ENCODE measurements around the gene LIME1.

The LIME1 gene

GRCh38 chr20:63690003-63690897 is 46.2 kb upstream of the LIME1 start:
- Histone ChIP-seq H2AK5ac (ENCODE audit: low read length) (no peak overlapping the region), H3K18ac (ENCODE audit: low read length) (no peak overlapping the region), H3K27ac (ENCODE audit: low read depth, low read length) (no peak overlapping the region), H3K27me3 (ENCODE audit: insufficient read depth, low read length, poor library complexity) (no peaks in the 10 kb centered on the region), H4K8ac (ENCODE audit: low read depth, low read length) (no peak overlapping the region), H3K23ac (ENCODE audit: low read length) (no peak overlapping the region), H3K56ac (ENCODE audit: low read length) (no peak overlapping the region), H3K36me3 (ENCODE audit: control insufficient read depth, insufficient read depth, low read length) (no peaks in the 10 kb centered on the region), H3K79me2 (ENCODE audit: control insufficient read depth, insufficient read depth, low read length) (no peaks in the 10 kb centered on the region), H3K9ac (ENCODE audit: low read length) (no peak overlapping the region), H2BK15ac (replicated peaks; ENCODE audit: low read depth) (no peak overlapping the region), H3K79me1 (ENCODE audit: low read length) (no peaks in the 10 kb centered on the region), H2BK5ac (ENCODE audit: low read length) (no peak overlapping the region), H3K4me2 (ENCODE audit: low read length) (no peak overlapping the region), H3K4me1 (ENCODE audit: control insufficient read depth, low read depth, low read length) (no peaks in the 10 kb centered on the region), H2BK120ac (ENCODE audit: low read depth, low read length) (no peak overlapping the region), H4K5ac (ENCODE audit: low read length) (no peak overlapping the region), H3K4ac (ENCODE audit: low read depth, low read length) (no peak overlapping the region), H3K4me3 (ENCODE audit: low read length) (no peak overlapping the region)
- no CpG with 5 or more reads among the region's 40 CpGs for WGBS (ENCODE audit: extremely low coverage, insufficient coverage, low lambda C conversion rate)
- DNase-seq: no peak

- H4K8ac ChIP-seq (ENCODE audit: low read depth, low read length): no peak overlapping the region
- H3K56ac ChIP-seq (ENCODE audit: low read length): no peak overlapping the region
- WGBS (ENCODE audit: extremely low coverage, insufficient coverage, low lambda C conversion rate): no CpG with 5 or more reads among the region's 24 CpGs
- no peak overlapping the region for H2BK15ac ChIP-seq (replicated peaks; ENCODE audit: low read depth)
- no peak overlapping the region for H3K18ac ChIP-seq (ENCODE audit: low read length)
- H2AK5ac ChIP-seq (ENCODE audit: low read length): no peak overlapping the region
- H3K23ac ChIP-seq (ENCODE audit: low read length): no peak overlapping the region
- no peaks in the 10 kb centered on the region for H3K79me1 ChIP-seq (ENCODE audit: low read length)
- H3K9ac ChIP-seq (ENCODE audit: low read length): no peak overlapping the region
- H2BK120ac ChIP-seq (ENCODE audit: low read depth, low read length): no peak overlapping the region
- no peaks in the 10 kb centered on the region for H3K4me1 ChIP-seq (ENCODE audit: control insufficient read depth, low read depth, low read length)
- no peak overlapping the region for H3K4ac ChIP-seq (ENCODE audit: low read depth, low read length)
- H4K5ac ChIP-seq (ENCODE audit: low read length): no peak overlapping the region
- H3K27ac ChIP-seq (ENCODE audit: low read depth, low read length): no peak overlapping the region
- no peaks in the 10 kb centered on the region for H3K27me3 ChIP-seq (ENCODE audit: insufficient read depth, low read length, poor library complexity)
- H2BK5ac ChIP-seq (ENCODE audit: low read length): no peak overlapping the region
- no peak overlapping the region for H3K4me3 ChIP-seq (ENCODE audit: low read length)
- DNase-seq: no peak
- H3K4me2 ChIP-seq (ENCODE audit: low read length): no peak overlapping the region
- no peaks in the 10 kb centered on the region for H3K36me3 ChIP-seq (ENCODE audit: control insufficient read depth, insufficient read depth, low read length)
- no peaks in the 10 kb centered on the region for H3K79me2 ChIP-seq (ENCODE audit: control insufficient read depth, insufficient read depth, low read length)
Measured at GRCh38 chr20:63690898-63691710, 45.4 kb upstream of the LIME1 start.

GRCh38 chr20:63691711-63692435 is 44.6 kb upstream of the LIME1 start:
- no peak overlapping the region for H3K4me2 ChIP-seq (ENCODE audit: low read length)
- no peaks in the 10 kb centered on the region for H3K36me3 ChIP-seq (ENCODE audit: control insufficient read depth, insufficient read depth, low read length)
- H2BK15ac ChIP-seq (replicated peaks; ENCODE audit: low read depth): no peak overlapping the region
- no CpG with 5 or more reads among the region's 21 CpGs for WGBS (ENCODE audit: extremely low coverage, insufficient coverage, low lambda C conversion rate)
- H3K27ac ChIP-seq (ENCODE audit: low read depth, low read length): no peak overlapping the region
- no peak overlapping the region for H3K4ac ChIP-seq (ENCODE audit: low read depth, low read length)
- no peak overlapping the region for H2AK5ac ChIP-seq (ENCODE audit: low read length)
- no peak overlapping the region for H4K5ac ChIP-seq (ENCODE audit: low read length)
- H4K8ac ChIP-seq (ENCODE audit: low read depth, low read length): no peak overlapping the region
- no peaks in the 10 kb centered on the region for H3K27me3 ChIP-seq (ENCODE audit: insufficient read depth, low read length, poor library complexity)
- no peak overlapping the region for H3K18ac ChIP-seq (ENCODE audit: low read length)
- no peak overlapping the region for H3K4me3 ChIP-seq (ENCODE audit: low read length)
- H2BK5ac ChIP-seq (ENCODE audit: low read length): no peak overlapping the region
- no peak overlapping the region for H2BK120ac ChIP-seq (ENCODE audit: low read depth, low read length)
- H3K79me1 ChIP-seq (ENCODE audit: low read length): no peaks in the 10 kb centered on the region
- no peak overlapping the region for H3K56ac ChIP-seq (ENCODE audit: low read length)
- DNase-seq: no peak
- H3K23ac ChIP-seq (ENCODE audit: low read length): no peak overlapping the region
- no peaks in the 10 kb centered on the region for H3K79me2 ChIP-seq (ENCODE audit: control insufficient read depth, insufficient read depth, low read length)
- H3K4me1 ChIP-seq (ENCODE audit: control insufficient read depth, low read depth, low read length): no peaks in the 10 kb centered on the region
- H3K9ac ChIP-seq (ENCODE audit: low read length): no peak overlapping the region

- Histone ChIP-seq H3K23ac (ENCODE audit: low read length) (no peak overlapping the region), H4K8ac (ENCODE audit: low read depth, low read length) (no peak overlapping the region), H3K4ac (ENCODE audit: low read depth, low read length) (no peak overlapping the region), H3K79me2 (ENCODE audit: control insufficient read depth, insufficient read depth, low read length) (no peaks in the 10 kb centered on the region), H3K18ac (ENCODE audit: low read length) (no peak overlapping the region), H2BK5ac (ENCODE audit: low read length) (no peak overlapping the region), H3K27me3 (ENCODE audit: insufficient read depth, low read length, poor library complexity) (no peaks in the 10 kb centered on the region), H3K4me1 (ENCODE audit: control insufficient read depth, low read depth, low read length) (no peaks in the 10 kb centered on the region), H2BK120ac (ENCODE audit: low read depth, low read length) (no peak overlapping the region), H3K9ac (ENCODE audit: low read length) (no peak overlapping the region), H2AK5ac (ENCODE audit: low read length) (no peak overlapping the region), H3K27ac (ENCODE audit: low read depth, low read length) (no peak overlapping the region), H3K4me3 (ENCODE audit: low read length) (no peak overlapping the region), H3K79me1 (ENCODE audit: low read length) (no peaks in the 10 kb centered on the region), H2BK15ac (replicated peaks; ENCODE audit: low read depth) (no peak overlapping the region), H4K5ac (ENCODE audit: low read length) (no peak overlapping the region), H3K36me3 (ENCODE audit: control insufficient read depth, insufficient read depth, low read length) (no peaks in the 10 kb centered on the region), H3K56ac (ENCODE audit: low read length) (no peak overlapping the region), H3K4me2 (ENCODE audit: low read length) (no peak overlapping the region)
- DNase-seq: no peak
- no CpG with 5 or more reads among the region's 20 CpGs for WGBS (ENCODE audit: extremely low coverage, insufficient coverage, low lambda C conversion rate)
Measured at GRCh38 chr20:63692436-63693082, 43.9 kb upstream of the LIME1 start.

GRCh38 chr20:63693083-63693732 is 43.3 kb upstream of the LIME1 start:
- Histone ChIP-seq H3K56ac (ENCODE audit: low read length) (no peak overlapping the region), H2AK5ac (ENCODE audit: low read length) (no peak overlapping the region), H3K79me1 (ENCODE audit: low read length) (no peaks in the 10 kb centered on the region), H3K4me3 (ENCODE audit: low read length) (no peak overlapping the region), H3K36me3 (ENCODE audit: control insufficient read depth, insufficient read depth, low read length) (no peaks in the 10 kb centered on the region), H3K27ac (ENCODE audit: low read depth, low read length) (no peak overlapping the region), H4K8ac (ENCODE audit: low read depth, low read length) (no peak overlapping the region), H3K4me2 (ENCODE audit: low read length) (no peak overlapping the region), H3K9ac (ENCODE audit: low read length) (no peak overlapping the region), H2BK5ac (ENCODE audit: low read length) (no peak overlapping the region), H4K5ac (ENCODE audit: low read length) (no peak overlapping the region), H3K18ac (ENCODE audit: low read length) (no peak overlapping the region), H3K4ac (ENCODE audit: low read depth, low read length) (no peak overlapping the region), H3K23ac (ENCODE audit: low read length) (no peak overlapping the region), H2BK120ac (ENCODE audit: low read depth, low read length) (no peak overlapping the region), H3K4me1 (ENCODE audit: control insufficient read depth, low read depth, low read length) (no peaks in the 10 kb centered on the region), H3K27me3 (ENCODE audit: insufficient read depth, low read length, poor library complexity) (no peaks in the 10 kb centered on the region), H3K79me2 (ENCODE audit: control insufficient read depth, insufficient read depth, low read length) (no peaks in the 10 kb centered on the region), H2BK15ac (replicated peaks; ENCODE audit: low read depth) (no peak overlapping the region)
- no CpG with 5 or more reads among the region's 10 CpGs for WGBS (ENCODE audit: extremely low coverage, insufficient coverage, low lambda C conversion rate)
- DNase-seq: no peak

All from mesendoderm (in vitro differentiated cells).